Measurements from ENCODE around the gene KDM3A.

DNA sequence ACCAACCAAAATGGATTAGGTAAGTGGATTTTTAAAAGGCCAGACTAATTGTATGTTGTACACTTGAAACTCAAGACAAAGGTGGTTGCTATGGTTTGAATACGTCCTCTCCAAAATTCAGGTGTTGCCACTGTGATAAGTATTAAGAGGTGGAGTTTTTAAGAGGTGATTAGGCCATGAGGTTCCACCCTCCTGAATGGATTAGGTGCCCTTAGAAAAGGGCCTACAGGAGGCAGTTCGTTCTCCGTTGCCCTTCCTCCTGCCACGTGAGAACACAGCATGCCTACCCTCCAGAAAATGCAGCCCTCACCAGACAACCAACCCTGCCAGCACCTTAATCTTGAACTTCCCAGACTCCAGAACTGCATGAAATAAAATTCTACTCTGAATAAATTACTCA is 70.9 kb downstream of the KDM3A start:
- TF ChIP-seq CTCF (IDR thresholded peaks at IDR 0.05) (no peak), POLR2A (IDR thresholded peaks at IDR 0.05) (no peak)
